ENCODE data around the gene MAPK7.

The MAPK7 gene

DNA sequence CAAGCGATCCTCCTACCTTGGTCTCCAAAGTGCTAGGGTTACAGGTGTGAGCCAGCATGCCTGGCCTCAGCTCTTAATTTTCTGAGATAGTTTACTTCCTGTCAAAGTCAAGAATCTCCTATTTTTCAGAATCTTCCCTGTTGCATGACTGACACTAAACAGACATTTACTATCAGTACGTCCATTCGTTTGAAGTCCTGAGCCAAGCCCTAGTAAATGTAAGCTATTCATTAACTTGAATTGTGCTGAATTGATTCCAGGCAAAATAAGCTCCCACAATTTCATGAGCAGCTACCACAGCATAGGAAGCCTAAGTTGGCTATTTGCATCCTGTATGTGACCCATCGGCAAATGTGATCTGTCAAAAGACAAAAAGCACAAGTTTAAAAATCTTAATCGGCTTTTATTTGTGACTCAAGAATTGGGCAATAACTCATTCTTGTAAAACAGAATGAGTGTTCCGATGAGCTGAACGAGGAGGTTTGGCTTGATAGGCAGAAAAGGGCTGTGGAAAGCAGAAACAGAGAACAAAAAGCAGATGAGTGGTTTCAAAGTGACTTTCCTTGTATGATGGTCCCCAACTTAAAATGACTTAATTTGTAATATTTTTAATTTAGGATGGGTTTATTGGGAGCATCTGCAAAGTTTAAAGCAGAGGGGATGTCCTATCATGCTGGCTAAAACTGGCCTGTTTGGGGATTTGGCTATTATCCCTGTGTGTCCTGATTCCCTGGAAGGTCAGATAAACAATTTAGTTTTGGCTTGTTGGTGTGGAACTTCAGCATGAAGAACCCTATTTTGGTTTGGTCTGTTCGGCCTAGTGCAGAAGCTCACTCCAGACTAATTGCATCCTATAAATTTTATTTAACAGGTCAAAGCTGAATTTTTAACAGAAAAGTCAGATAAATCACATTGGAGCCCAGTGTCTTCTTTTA, 46.9 kb downstream of the MAPK7 start:
- peak; percentile 58 to 61 for DNase-seq (ENCODE audit: low read depth in 2 of 2)
- TF ChIP-seq, protein P1, sequence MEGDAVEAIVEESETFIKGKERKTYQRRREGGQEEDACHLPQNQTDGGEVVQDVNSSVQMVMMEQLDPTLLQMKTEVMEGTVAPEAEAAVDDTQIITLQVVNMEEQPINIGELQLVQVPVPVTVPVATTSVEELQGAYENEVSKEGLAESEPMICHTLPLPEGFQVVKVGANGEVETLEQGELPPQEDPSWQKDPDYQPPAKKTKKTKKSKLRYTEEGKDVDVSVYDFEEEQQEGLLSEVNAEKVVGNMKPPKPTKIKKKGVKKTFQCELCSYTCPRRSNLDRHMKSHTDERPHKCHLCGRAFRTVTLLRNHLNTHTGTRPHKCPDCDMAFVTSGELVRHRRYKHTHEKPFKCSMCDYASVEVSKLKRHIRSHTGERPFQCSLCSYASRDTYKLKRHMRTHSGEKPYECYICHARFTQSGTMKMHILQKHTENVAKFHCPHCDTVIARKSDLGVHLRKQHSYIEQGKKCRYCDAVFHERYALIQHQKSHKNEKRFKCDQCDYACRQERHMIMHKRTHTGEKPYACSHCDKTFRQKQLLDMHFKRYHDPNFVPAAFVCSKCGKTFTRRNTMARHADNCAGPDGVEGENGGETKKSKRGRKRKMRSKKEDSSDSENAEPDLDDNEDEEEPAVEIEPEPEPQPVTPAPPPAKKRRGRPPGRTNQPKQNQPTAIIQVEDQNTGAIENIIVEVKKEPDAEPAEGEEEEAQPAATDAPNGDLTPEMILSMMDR (IDR thresholded peaks at IDR 0.05; ENCODE audit: low read depth, low read length): no peak
- H3K4me3 ChIP-seq (replicated peaks in 1 of 2; ENCODE audit: low read depth in 2 of 2, low read length in 2 of 2): no peak overlapping the region

DNA sequence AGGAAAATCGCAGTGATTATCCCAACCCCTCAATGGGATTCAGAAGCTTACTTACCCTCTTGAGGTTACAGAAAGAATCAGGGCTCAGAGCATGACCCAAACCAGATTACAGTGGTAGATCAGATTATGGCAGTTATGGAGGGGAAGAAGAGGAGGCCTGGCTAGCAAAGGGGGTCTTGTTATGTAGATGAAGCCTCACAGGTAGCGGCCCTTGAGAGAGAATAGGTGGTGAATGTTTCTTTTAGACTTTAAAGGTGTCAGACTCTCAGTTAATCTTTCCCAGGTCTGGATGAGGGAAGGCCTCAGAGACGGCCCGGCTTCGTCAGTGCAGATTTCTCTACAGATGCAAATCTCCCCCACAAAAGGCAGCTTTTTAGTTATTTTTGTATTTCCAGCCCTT, 48.3 kb downstream of the MAPK7 start:
- no peak overlapping the region for H3K4me3 ChIP-seq (replicated peaks in 1 of 2; ENCODE audit: low read depth in 2 of 2, low read length in 2 of 2)
- DNase-seq (ENCODE audit: low read depth in 2 of 2): no peak
- TF ChIP-seq, protein P1 (IDR thresholded peaks at IDR 0.05; ENCODE audit: low read depth, low read length): no peak

DNA sequence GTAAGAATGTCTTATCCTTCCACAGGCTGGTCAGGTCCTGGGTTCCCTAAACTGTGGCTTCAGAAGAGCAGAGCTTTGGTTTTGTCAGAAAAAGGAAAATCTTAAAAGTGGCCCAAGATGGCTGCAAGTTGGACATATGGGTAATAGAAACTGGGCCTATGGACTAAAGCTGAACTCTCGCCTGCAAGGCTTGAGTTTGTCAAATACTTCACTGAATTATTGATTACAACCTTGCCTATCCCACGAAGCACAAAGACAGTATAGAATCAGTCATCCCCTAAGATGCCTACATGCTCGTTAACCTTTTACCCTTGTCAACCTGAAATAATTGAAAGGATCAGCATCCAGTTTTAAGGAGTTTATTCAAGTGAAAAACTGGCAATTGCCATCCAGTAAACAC, 53.4 kb downstream of the MAPK7 start:
- TF ChIP-seq, protein P1 (IDR thresholded peaks at IDR 0.05; ENCODE audit: low read depth, low read length): no peak
- DNase-seq (ENCODE audit: low read depth in 2 of 2): no peak
- no peak overlapping the region for H3K4me3 ChIP-seq (replicated peaks in 1 of 2; ENCODE audit: low read depth in 2 of 2, low read length in 2 of 2)
